Airway epithelial cell (primary cell): ENCODE data around the gene OR8U1. TPM values are rescaled to one million over a fixed set of nuclear protein-coding genes. Genes with fewer than 3 reads are reported as not detected.

ENCODE experiments used
- total RNA-seq: library from RNA; depleted of rRNA; stranded (reverse); fragments of >200 nt; gene quantifications from 2 replicates; pipeline ENCODE4 v1.2.3, GENCODE V29; 2015

OR8U1 gene
- not detected in 2 replicates for total RNA-seq

GRCh38 chr11:56375324-56375723 lies at the start of gene OR8U1:
Gene OR8U1 (plus strand): TSS chr11:56375624. CDS start chr11:56375624, 0 bp downstream.

DNA sequence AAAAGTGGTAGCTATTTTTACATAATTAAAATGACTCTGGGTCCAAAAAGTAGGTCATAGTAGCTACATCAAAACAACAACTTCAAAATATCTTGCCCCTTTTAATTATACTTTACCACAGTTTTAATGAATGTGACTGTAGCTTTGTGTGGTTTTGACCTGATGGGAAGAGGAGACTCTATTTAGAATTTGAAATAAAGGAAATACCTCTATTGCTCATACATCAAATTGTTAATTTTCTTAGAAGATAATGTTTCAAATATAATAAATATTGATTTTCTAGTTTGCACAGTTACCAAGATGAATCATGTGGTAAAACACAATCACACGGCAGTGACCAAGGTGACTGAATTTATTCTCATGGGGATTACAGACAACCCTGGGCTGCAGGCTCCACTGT lies 29.7 kb upstream of the OR8U1 start, which contains the start of gene OR8K1:
Gene OR8K1, plus strand, starts transcription at position 301 of the 400 bp plus-strand sequence. Its CDS starts 0 bp downstream, at position 301.

DNA sequence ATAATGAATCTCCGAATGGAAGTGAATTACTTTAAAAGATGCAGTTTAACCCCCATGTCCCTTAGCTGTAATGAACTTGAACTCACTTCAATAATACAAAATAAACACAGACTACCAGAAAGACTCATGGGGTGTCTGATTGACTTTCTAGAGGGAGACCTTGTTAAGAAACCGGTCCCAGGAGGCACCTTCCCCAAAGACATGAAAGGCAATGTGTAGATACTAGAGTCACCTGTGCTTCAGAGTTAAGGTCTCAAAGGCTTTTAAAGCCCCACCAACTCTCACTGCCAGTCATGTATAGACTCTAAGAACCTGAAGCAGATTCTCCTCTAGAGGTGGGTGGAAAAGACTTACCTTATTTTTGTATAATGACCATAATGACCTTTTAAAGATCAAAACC lies 21.4 kb upstream of the OR8U1 start, which contains the start of gene OR8J1:
Gene OR8J1, plus strand, starts transcription at position 301 of the 400 bp plus-strand sequence. CDS start 5,956 bp downstream, outside the sequence.

GRCh38 chr11:56412396-56412795 lies 37.0 kb downstream of the OR8U1 start, which contains the start of gene OR5AL1:
Gene OR5AL1 (plus strand): TSS chr11:56412696.

Other genes with a start within 250 kb of the OR8U1 start
- gene OR8J3, start 235.4 kb upstream of the OR8U1 start, total RNA-seq = not detected in 2 replicates
- not detected in 2 replicates for gene OR8K5, start 215.3 kb upstream of the OR8U1 start, total RNA-seq
- not detected in 2 replicates for gene OR5J2, start 199.0 kb upstream of the OR8U1 start, total RNA-seq
- gene OR5T2, start 141.4 kb upstream of the OR8U1 start, total RNA-seq = not detected in 2 replicates
- gene OR5T3, start 123.4 kb upstream of the OR8U1 start, total RNA-seq = not detected in 2 replicates
- not detected in 2 replicates for gene OR5T1, start 101.5 kb upstream of the OR8U1 start, total RNA-seq
- gene OR8H1, start 83.4 kb upstream of the OR8U1 start, total RNA-seq = not detected in 2 replicates
- not detected in 2 replicates for gene OR8K3, start 60.5 kb upstream of the OR8U1 start, total RNA-seq
- gene OR8K1, start 29.6 kb upstream of the OR8U1 start, total RNA-seq = not detected in 2 replicates
- not detected in 2 replicates for gene OR8J1, start 21.3 kb upstream of the OR8U1 start, total RNA-seq
- not detected in 2 replicates for gene OR5AL1, start 37.1 kb downstream of the OR8U1 start, total RNA-seq
- gene OR5M3, start 97.7 kb downstream of the OR8U1 start, total RNA-seq = not detected in 2 replicates
- not detected in 2 replicates for gene OR5M8, start 115.7 kb downstream of the OR8U1 start, total RNA-seq
- gene OR5M11, start 167.6 kb downstream of the OR8U1 start, total RNA-seq = not detected in 2 replicates
- gene OR5M10, start 202.1 kb downstream of the OR8U1 start, total RNA-seq = not detected in 2 replicates
- gene OR5M1, start 239.2 kb downstream of the OR8U1 start, total RNA-seq = not detected in 2 replicates